BE2C (cell line): ENCODE measurements around the gene AP1G2.

ENCODE experiments used
- DNase-seq: peaks from one replicate; pipeline ENCODE4 v3.0.0-alpha.2; 2020
- H3K27me3 ChIP-seq: fragments of 250-450 bp; sonication (Bioruptor Pico); 2 replicates; pipeline ENCODE4 v1.5.1; 2020; ENCODE audit warnings: mild to moderate bottlenecking
- H3K36me3 ChIP-seq: fragments of 250-450 bp; sonication (Bioruptor Pico); 2 replicates; pipeline ENCODE4 v1.5.1; 2020; ENCODE audit warnings: mild to moderate bottlenecking
- H3K4me1 ChIP-seq: fragments of 250-450 bp; sonication (Bioruptor Pico); 2 replicates; pipeline ENCODE4 v1.5.1; 2020
- H3K4me3 ChIP-seq: 2 replicates; pipeline ENCODE4 v1.5.1; 2011; ENCODE audit warnings: low read depth, low read length
- H3K9me3 ChIP-seq: fragments of 250-450 bp; sonication (Bioruptor Pico); 2 replicates; pipeline ENCODE4 v1.5.1; 2020
- CTCF ChIP-seq: IDR thresholded peaks from 2 replicates; pipeline ENCODE4 v1.5.1; 2012; ENCODE audit warnings: mild to moderate bottlenecking, low read depth, low read length

Gene AP1G2

DNA sequence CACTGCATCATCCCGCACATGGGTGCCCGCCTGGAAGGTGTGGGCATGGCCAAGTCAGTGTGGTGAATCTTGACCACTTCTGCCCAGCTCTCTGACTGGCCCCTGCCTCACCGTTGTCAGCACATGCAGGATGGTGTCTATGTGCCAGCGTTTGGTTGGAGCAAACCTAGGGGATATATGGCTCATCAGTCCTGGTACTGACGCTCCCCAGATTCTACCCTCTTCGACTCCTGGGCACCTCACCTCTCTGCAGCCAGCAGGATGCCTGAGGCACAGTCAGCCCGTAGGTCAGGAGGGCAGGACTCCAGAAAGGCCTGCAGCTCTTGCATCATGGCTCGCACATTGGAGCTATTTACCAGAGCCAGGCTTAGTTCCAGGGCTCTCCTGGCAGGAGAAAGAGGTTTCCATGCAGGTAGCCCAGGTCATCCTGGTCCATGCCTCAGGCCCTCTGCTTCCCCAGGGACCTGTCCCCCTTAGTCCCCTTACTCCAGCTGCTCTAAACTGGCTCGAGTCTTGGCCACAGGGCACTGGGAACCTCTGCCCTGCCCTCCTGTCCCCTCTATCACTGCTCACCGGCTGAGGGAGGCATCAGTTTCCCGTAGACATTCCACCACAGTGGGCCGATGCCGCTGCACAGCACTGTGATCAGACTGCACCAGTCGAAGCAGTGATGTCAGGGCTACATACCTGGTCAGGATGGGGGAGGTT, 4.0 kb downstream of the AP1G2 start:
- H3K27me3 ChIP-seq = no peaks in the 10 kb centered on the region
- peaks cover 12% of the 10 kb centered on the region for H3K36me3 ChIP-seq
- H3K9me3 ChIP-seq = no peaks in the 10 kb centered on the region
- no peak for TF ChIP-seq CTCF
- DNase-seq = no peak
- peaks cover 11% of the 10 kb centered on the region for H3K4me1 ChIP-seq
- no peak overlapping the region for H3K4me3 ChIP-seq

- Histone ChIP-seq H3K36me3 (peaks cover 12% of the 10 kb centered on the region), H3K9me3 (no peaks in the 10 kb centered on the region), H3K27me3 (no peaks in the 10 kb centered on the region), H3K4me3 (no peak overlapping the region), H3K4me1 (peaks cover 4% of the 10 kb centered on the region; the same call in 1 of the 2 replicates)
- DNase-seq = peak; percentile 78
- TF ChIP-seq CTCF = peak; percentile 98
Observed at GRCh38 chr14:23562822-23563472, 4.6 kb downstream of the AP1G2 start.

- no peaks in the 10 kb centered on the region for H3K27me3 ChIP-seq
- no peak overlapping the region for H3K4me3 ChIP-seq
- H3K9me3 ChIP-seq = no peaks in the 10 kb centered on the region
- no peaks in the 10 kb centered on the region; the same call in 1 of the 2 replicates for H3K4me1 ChIP-seq
- peaks cover 12% of the 10 kb centered on the region for H3K36me3 ChIP-seq
- TF ChIP-seq CTCF = no peak
- no peak for DNase-seq
Observed at GRCh38 chr14:23561873-23562821, 5.4 kb downstream of the AP1G2 start.

GRCh38 chr14:23561259-23561658, 6.3 kb downstream of the AP1G2 start:
- H3K4me1 ChIP-seq = no peaks in the 10 kb centered on the region; the same call in 1 of the 2 replicates
- H3K36me3 ChIP-seq = peaks cover 12% of the 10 kb centered on the region
- H3K4me3 ChIP-seq = no peak overlapping the region
- DNase-seq = no peak
- TF ChIP-seq CTCF = no peak
- no peaks in the 10 kb centered on the region for H3K9me3 ChIP-seq
- no peaks in the 10 kb centered on the region for H3K27me3 ChIP-seq

DNA sequence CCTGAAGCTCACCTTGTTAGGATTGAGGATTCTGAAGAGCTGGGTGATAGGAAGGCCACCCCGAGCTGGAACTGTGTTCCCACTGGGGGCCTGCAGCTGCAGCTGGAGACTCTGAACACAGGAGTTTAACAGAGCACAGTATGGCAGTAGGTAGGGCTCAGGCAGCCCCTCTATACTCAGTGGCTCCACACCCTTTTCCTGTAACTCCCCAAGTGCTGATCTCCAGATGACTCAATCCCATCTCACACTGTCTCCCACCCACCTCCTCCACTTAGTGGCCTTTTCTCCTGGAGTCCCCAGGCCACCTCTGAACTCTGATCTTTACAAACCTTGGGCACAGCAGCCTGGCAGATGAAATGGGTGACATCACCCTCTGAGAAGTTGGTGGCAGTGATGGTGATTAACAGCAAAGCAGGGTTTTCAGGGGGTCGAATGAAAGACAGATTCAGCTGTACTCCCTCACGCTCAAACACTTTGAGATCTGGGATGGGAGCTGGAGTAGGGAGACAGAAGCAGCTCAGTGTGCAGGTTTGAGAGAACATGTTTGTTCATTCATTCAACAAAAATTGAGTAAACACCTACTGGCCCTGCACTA, 7.6 kb downstream of the AP1G2 start:
- Histone ChIP-seq H3K27me3 (no peaks in the 10 kb centered on the region), H3K9me3 (no peaks in the 10 kb centered on the region), H3K36me3 (peaks cover 12% of the 10 kb centered on the region), H3K4me1 (no peaks in the 10 kb centered on the region; the same call in 1 of the 2 replicates), H3K4me3 (no peak overlapping the region)
- no peak for TF ChIP-seq CTCF
- no peak for DNase-seq
